Femur (tissue), 1 donor: ENCODE data around the gene ST6GALNAC3.

Source experiments
- DNase-seq: peaks from one replicate; pipeline ENCODE4 v3.0.0-alpha.2; 2017

Gene ST6GALNAC3

GRCh38 chr1:76256289-76257223 lies 182.0 kb downstream of the ST6GALNAC3 start:
- DNase-seq: no peak

GRCh38 chr1:76257823-76258222 lies 183.3 kb downstream of the ST6GALNAC3 start:
- no peak for DNase-seq

- DNase-seq: no peak
Measured at GRCh38 chr1:76259270-76259669, 184.7 kb downstream of the ST6GALNAC3 start.

- no peak for DNase-seq
Measured at GRCh38 chr1:76260279-76260678, 185.7 kb downstream of the ST6GALNAC3 start.

- no peak for DNase-seq
Measured at GRCh38 chr1:76262601-76263000, 188.1 kb downstream of the ST6GALNAC3 start.

- DNase-seq: no peak
Measured at GRCh38 chr1:76264642-76265041, 190.1 kb downstream of the ST6GALNAC3 start.

GRCh38 chr1:76266762-76267161 lies 192.2 kb downstream of the ST6GALNAC3 start:
- no peak for DNase-seq

GRCh38 chr1:76267631-76268030 lies 193.1 kb downstream of the ST6GALNAC3 start:
- no peak for DNase-seq

GRCh38 chr1:76268341-76268740 lies 193.8 kb downstream of the ST6GALNAC3 start:
- DNase-seq: no peak

GRCh38 chr1:76269155-76269554 lies 194.6 kb downstream of the ST6GALNAC3 start:
- peak; percentile 49 for DNase-seq

GRCh38 chr1:76274302-76274701 lies 199.8 kb downstream of the ST6GALNAC3 start:
- no peak for DNase-seq

- DNase-seq: no peak
Measured at GRCh38 chr1:76274718-76275117, 200.2 kb downstream of the ST6GALNAC3 start.

- DNase-seq: no peak
Measured at GRCh38 chr1:76278711-76279100, 204.2 kb downstream of the ST6GALNAC3 start.

- DNase-seq: no peak
Measured at GRCh38 chr1:76279101-76279748, 204.7 kb downstream of the ST6GALNAC3 start.

GRCh38 chr1:76281306-76281705 lies 206.8 kb downstream of the ST6GALNAC3 start:
- DNase-seq: peak; percentile 68

GRCh38 chr1:76284842-76285241 lies 210.3 kb downstream of the ST6GALNAC3 start:
- no peak for DNase-seq

GRCh38 chr1:76285578-76286135 lies 211.1 kb downstream of the ST6GALNAC3 start:
- DNase-seq: no peak

- no peak for DNase-seq
Measured at GRCh38 chr1:76287917-76288316, 213.4 kb downstream of the ST6GALNAC3 start.

- no peak for DNase-seq
Measured at GRCh38 chr1:76288758-76289483, 214.4 kb downstream of the ST6GALNAC3 start.

- DNase-seq: no peak
Measured at GRCh38 chr1:76289692-76290091, 215.1 kb downstream of the ST6GALNAC3 start.

- DNase-seq: no peak
Measured at GRCh38 chr1:76290271-76290670, 215.7 kb downstream of the ST6GALNAC3 start.

GRCh38 chr1:76291191-76291590 lies 216.6 kb downstream of the ST6GALNAC3 start:
- no peak for DNase-seq

GRCh38 chr1:76291737-76292136 lies 217.2 kb downstream of the ST6GALNAC3 start:
- no peak for DNase-seq
